Measurements from ENCODE around the gene KIAA1671.

DNA sequence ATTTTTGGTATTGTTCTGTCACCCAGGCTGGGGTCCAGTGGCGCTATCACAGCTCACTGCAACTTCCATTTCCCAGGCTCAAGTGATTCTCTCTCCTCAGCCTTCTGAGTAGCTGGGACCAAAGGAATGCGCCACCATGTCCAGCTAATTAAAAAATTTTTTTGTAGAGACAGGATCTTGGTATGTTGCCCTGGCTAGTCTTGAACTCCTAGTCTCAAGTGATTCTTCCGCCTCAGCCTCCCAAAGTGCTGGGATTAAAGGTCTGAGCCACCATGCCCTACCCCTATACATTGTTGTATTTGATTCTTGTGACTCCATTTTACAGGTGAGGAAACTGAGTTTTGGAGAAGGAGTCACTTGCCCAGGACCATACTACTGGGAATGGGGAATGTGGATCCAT lies 11.9 kb downstream of the KIAA1671 start:
- TF ChIP-seq, protein P1, sequence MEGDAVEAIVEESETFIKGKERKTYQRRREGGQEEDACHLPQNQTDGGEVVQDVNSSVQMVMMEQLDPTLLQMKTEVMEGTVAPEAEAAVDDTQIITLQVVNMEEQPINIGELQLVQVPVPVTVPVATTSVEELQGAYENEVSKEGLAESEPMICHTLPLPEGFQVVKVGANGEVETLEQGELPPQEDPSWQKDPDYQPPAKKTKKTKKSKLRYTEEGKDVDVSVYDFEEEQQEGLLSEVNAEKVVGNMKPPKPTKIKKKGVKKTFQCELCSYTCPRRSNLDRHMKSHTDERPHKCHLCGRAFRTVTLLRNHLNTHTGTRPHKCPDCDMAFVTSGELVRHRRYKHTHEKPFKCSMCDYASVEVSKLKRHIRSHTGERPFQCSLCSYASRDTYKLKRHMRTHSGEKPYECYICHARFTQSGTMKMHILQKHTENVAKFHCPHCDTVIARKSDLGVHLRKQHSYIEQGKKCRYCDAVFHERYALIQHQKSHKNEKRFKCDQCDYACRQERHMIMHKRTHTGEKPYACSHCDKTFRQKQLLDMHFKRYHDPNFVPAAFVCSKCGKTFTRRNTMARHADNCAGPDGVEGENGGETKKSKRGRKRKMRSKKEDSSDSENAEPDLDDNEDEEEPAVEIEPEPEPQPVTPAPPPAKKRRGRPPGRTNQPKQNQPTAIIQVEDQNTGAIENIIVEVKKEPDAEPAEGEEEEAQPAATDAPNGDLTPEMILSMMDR (IDR thresholded peaks at IDR 0.05): no peak
- no peak for TF ChIP-seq POLR2A (IDR thresholded peaks at IDR 0.05)
- no peak for TF ChIP-seq EP300 (IDR thresholded peaks at IDR 0.05)
